Stimulated activated CD4-positive, alpha-beta T cell treated with anti-CD3 and anti-CD28 coated beads, Interleukin-2, amount 100 ng/mL, for 48 hours (primary cell): Measurements from ENCODE around the gene SEZ6.

Source experiments
- DNase-seq, 2 donors: peaks; one replicate each; pipeline ENCODE4 v3.0.0-alpha.2; 2020

Gene SEZ6

DNA sequence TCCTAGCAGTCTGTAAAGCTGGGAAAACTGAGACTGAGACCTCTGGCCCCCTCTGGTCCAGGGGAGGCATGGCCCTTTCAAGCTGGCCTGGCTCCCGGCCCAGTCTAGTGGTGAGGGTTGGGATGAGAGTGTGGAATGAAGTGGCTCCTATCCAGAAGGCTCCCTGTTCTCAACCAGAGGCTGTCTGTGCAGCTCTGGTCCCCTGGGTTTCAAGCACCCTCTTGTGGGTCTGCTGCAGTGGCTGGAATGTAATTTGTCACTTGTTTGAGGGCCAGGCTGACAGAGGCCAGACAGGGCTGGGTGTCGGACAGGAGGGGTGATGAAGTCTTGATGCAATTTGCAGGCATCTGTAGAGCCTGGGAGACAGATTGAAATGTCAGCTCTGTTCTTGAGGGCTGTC lies 32.4 kb downstream of the SEZ6 start:
- no peak for DNase-seq

DNA sequence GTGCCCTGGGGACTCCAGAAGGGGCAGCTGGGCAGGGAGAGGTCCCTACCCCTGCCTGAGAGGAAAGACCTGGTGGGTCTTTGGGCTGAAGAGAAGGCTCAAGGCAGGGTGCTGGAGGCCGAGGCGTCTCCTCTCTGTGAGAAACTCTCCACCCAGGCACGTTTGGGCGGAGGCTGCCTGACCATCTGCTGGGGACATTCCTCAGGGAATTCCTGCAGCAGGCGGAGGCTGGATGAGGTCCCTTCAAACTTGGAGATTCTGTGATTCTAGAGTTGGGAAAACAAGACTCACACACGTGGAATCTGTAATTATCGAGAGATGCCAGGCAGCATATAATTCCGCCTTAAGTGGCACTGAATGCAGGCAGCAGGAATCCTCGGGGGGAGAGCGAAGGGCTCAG lies 33.4 kb downstream of the SEZ6 start:
- no peak for DNase-seq

DNA sequence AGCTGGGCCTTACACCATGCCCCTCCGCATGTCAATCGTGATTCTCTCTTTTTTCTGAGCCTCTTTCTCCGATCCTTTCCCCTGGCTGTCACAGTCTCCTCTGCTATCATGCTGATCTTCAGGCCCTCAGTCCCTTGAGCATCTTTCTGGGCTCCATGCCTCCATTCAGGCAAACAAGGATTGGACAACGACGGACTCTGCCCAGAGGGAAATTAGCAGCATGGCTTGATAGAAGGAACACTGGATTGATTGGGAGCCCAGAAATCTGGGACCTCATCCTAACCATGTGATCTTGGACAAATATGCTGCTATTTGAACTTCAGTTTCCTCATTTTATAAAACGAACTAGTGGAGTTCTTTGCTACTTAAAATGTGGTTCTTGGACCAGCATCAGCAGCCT lies 35.0 kb downstream of the SEZ6 start:
- DNase-seq = no peak

DNA sequence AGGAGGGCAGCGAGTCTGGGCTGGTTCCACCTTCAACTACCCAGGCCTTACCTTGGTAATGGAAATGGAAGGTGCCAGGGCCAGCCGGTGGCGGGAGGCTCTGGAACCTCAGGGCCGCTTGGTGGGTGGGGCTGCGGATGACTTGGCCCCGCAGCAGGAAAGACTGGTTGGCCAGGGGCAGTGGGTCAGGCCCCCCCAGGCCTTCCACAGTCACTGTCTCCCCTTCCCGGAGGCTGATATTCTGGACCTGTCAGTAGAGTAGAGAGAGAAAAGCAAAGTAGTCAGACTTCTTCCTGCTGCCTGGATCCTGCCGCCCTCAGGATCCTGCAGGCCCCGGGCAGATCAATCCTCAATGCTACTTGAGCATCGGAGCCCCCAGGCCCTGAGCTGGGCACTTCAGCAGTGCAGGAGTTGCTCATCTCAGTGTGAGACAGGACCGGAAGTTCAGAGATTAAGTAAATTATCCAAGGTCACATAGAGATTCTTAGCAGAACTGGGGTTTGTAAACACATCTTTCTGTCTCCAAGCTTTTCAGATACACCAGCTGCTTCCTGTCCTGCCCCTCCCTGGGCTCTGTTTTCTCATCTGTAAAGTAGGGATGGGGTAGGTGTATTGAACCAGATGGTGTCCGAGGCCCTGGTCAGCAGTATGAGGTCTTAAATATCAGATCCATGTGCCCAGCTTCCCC lies 36.0 kb downstream of the SEZ6 start:
- no peak for DNase-seq

DNA sequence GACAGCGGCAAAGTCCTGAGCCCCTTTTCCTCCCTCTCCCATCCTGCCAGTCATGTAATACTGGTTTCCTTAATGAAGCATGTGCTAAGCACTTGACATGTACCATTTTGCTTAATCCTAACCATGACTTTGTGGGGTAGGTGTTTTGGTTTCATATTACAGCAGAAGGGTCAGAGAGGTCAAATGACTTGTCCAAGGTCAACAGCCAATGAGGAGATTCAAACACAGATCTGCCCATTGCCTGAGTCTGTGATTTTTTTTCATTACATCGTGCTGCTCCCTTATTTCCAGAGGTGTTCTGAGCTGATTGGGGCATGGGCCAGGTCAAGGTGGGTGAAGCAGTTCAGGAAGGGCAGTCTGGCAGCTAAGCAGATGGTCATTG lies 36.9 kb downstream of the SEZ6 start:
- DNase-seq = no peak

DNA sequence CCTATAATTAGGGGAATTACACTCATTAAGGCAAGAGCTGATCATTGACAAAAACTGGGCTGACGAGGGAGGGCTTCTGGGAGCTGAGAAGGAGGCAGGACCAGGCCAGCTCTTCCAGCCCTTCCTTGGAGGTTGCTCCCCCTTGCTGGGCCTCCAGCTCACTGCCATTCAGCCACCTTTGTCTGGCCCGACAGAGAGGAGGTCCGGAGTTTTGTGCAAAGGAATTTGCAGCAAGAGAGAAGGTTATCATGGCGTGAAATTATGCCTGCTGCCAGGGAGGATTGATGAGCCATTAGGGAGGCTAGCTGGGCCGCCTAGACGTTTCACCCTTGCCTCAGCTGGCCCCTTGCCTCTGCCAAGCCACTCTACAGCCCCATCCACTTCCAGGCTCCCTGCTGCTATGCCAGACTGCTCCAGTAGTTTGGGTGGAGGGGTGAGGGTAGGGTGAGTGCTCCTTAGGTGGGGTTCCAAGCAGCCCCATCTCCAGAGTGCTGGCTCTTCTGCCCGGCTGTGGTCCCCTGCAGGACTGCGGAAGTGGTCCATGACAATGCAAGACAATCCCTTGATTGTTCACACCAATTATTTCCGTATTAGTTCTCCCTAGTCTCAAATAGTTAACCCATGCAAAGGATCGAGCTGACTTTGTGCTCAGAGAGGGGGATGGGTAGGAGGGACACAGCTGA lies 37.5 kb downstream of the SEZ6 start:
- DNase-seq = no peak

DNA sequence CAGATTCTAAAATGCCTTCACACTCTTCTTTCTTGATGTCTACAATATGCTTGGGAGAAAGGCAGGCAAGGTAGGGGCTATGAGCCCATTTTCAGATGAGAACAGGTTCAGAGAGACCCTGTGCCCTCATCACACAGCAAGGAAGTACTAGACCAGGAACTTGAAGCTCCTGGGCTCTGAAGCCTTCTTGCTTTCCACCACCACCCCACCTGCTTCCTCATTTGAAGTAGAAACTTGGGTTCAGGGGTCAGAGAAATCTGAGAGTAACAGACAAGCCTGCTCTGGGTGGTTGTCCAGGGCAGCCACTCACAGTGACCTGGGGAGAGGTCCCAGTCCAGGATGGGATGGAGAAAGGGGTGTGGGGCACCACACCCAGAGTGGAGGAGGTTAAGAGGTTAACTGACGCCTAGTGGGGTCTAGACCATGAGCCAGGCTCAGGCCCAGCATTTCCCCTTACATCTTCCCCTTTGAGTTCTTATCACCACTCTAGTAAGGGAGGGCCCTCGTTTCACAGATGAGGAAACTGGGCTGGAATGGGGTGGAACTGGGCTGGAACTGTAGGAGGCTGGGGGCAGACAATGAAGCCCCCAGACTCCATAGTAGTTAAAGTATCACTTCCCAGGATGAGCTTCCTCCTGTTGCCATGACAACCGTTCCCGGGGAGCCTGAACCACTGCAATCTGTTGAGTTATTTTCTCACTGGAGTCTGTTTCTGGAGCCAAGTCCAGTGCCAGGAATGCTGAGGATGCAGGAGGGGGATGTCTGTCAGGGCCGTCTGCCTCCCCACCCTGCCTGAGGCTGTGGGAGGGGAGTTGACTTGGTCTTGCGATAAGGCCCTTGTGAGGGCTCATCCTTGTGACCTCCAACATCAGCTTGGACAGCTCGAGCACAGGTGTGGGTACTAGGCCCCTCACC lies 38.4 kb downstream of the SEZ6 start:
- DNase-seq = no peak

DNA sequence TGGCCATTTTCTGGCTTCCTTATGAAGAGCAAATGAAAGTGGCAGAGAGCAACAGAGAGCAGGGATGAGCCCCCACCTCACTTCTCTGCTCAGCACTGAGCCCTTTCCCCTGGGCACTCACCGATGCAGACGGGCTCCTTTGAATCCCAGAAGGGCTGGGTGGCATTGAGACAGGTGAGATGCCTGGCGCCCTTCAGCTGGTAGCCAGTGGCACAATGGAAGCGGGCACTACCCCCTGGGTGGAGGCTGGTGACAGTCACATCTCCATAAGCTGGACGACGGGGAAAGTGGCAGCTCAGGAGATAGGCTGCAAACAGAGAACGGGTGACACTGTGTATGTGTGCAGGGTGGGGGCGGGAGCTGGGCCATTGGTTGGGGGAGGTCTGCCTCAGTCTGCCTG lies 42.0 kb downstream of the SEZ6 start:
- no peak for DNase-seq

DNA sequence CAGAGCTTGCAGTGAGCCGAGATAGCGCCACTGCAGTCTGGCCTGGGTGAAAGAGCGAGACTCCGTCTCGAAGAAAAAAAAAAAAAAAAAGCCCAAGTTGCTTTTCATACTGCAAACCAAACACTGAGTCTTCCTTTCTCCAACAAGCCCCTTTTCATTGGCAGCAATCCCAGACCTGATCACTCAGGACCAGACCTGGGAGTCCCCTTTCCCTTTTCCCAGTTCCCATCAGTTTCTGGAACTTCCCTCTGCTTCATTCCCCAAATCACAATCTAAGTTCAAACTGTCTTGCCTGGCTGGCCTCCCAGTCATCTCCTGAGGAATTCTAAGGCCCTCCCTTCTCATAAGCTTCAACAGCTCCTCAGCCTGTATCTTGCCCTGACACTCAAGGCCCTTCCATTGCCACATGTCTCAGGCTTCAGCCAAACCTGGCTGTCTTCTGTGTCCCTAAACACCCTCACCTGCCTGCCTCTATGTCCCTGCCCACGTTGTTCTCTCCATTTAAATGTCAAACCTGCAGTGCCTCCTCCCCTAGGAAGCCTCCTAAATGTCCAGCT lies 42.7 kb downstream of the SEZ6 start:
- DNase-seq = no peak

DNA sequence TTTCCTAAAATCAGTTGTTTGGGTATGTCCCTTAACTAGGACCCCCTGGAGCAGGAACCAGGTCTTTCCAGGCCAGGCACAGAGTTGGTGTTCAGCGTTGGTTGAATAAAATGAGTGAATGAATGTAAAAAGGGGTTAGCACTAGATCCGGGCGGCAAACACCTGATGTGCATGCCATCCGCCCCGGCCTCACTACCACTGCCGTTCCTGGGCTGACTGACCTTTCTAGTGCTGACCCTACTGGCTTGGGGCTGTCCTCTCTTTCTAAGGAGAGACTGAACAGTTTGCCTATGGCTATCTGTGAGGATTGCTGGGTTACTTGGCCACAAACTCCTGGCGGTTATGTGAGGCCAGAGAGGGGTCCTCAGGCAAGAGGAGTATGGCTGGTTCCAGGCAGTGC lies 44.4 kb downstream of the SEZ6 start:
- DNase-seq = no peak

DNA sequence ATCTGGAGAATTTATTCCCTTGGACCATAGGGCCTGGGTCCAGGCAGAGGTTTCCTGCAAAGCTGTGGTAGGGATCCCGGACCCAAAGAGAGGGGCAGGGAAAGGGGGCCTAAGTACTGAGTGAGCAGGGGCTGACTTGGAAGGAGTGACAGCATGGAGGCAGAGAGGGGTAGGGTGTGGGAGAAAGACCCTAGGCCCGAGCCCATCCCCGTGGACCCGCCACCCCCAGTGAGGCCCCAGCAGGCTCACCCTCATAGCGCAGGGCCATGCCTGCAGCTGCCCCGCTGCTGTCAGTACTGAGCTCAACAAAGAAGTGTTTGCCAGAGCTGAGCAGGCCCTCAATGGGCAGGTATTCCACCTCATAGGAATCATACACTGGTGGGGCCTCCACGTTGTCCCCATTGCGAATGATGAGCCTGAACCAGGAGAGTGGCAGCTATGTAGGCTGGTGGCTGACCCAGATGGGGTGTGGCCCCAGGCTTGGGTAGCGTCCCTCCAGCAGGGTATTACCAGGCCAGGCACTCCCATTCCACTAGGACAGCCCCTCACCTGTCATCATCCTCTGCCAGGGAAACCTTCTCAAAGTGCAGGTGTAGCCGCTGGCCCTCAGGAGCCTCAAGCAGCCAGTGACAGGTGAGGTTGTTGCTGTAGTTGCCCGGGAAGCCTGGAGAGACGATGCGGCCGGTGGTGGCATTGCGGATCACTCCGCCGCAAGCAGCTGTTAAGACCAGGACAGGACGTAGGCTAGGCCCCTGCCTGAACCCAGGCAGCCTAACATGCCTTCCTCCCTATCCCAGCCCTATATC lies 45.4 kb downstream of the SEZ6 start:
- no peak for DNase-seq

DNA sequence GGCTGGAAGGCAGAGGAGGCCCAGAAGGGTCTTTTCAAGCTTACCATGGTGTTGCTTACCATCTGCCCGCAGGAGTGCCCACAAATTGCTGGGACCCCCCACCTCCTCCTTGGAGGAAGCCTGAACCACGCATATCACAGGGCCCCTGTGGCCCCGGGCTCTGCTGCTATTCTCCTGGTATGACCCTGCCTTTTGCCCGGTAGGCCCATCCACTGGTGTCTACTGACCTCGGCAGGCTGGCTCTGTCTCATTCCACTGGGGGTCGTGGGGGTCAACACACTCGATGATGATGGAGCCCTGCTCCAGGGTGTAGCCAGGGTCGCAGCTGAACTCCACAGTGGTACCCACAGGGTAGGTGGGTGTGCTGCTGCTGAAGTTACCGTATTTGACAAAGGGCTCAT lies 46.4 kb downstream of the SEZ6 start:
- DNase-seq = no peak

DNA sequence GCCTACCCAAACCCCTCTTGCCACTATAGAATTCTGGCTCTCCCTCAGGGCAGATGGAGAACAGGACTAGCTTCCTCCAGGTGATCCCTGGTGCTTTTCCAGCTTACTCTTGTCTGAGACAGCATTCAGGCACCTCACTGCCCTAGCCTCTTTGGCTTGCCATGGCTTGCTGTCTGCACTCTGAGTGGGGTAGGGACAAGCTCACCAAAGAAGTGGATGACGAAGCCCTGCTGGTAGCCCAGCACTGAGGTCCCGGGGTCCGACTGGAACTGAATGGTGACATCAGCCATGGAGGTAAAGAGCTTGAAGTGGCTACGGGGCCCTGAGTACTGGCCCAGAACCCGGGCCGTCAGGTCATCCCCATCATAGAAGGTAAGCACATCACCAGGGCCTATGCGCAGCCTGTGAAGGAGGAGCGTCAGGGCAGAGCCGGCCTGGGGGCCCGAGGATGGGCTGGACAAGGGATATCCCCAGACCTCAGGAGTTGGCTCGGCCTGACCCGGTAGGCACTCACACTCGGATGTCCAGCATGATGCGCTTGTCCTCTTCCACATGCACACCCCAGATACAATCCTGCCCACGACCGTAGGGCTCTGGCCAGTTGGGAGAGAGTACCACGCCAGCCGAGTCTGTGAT lies 46.9 kb downstream of the SEZ6 start:
- DNase-seq = no peak

DNA sequence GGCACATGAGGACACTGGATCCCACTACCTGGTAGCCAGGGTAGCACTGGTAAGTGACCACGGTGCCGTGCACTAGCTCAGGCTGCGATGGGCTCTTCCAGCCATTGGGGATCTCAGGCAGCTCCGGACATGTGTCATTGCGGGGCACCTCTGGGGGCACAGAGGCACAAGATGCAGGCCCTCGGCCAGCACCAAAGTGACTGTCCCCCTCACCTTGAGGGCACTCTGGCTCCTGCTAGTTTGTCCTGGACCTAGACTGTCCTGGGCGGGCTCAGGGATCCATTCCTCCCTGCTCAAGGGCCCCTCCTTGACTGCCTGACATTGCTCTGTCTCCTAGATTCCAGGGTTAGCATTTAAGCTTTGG lies 47.9 kb downstream of the SEZ6 start:
- no peak for DNase-seq

DNA sequence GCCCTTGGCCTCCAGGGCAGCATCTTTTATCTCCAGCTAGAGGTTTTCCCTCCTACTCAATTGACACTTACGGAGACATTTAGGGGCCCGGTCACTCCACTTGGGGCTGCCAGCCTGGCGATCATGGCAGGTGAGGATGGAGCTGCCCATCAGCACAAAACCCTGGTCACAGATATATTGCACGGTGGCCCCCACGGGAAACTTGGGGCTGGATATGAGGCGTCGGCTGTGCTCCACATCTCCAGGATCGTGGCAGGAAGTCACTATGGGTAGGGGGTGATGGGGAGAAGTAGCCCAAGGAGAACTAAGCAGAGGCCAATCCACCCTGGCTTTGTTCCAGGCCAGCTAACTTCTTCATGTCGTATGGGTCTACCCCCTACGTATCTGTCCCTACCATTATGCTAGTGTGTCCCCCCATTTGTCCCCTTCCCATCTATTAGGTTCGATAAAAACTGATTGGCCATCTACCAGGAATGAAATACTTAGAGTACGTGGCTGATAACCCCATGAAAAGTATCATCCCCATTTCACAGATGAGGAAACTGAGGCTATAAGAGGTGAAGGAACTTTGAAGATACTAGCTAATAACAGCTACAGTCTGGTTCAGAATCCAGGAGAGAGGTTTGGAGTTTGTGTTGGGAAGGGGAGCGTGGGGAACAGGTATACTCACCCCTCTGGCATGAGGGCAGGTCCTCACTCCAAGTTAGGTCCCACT lies 48.4 kb downstream of the SEZ6 start:
- DNase-seq = no peak

DNA sequence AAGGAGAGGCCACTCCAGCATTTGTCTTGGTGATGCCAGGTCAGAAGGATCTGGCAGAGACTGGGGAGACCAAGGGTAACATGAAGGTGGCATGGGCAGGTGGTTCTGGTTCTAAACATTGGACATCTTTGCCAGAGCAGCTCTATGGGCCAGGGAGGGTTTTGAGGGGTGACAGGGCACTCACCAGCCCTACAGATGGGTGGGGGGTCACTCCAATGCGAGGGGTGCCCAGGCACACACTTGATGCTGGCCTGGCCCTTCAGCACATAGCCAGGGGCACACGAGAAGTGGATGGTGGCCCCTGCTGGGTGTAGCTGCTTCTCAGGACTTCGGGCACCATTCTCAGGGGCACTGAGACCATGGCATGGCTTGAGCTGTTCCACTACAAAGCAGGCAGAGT lies 49.0 kb downstream of the SEZ6 start:
- DNase-seq = no peak

DNA sequence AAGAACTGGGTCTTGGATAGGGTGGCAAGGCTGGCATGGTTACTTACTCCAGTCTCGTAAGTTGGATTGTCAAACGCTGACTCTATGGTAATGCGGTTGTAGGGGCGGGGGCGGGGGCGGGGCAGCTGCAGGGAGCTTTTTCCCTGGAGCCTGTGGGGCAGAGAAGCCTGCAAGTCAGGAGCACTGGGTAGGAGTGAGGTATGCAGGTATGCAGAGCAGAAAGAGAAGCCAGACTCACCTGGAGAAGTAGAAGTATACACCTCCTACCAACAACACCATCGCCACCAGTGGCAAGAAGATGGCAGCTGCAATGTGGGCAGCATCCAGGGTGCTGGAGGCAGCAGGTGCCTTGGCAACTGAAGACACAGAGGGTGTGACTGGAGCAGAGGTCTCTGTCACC lies 49.7 kb downstream of the SEZ6 start:
- no peak for DNase-seq

DNA sequence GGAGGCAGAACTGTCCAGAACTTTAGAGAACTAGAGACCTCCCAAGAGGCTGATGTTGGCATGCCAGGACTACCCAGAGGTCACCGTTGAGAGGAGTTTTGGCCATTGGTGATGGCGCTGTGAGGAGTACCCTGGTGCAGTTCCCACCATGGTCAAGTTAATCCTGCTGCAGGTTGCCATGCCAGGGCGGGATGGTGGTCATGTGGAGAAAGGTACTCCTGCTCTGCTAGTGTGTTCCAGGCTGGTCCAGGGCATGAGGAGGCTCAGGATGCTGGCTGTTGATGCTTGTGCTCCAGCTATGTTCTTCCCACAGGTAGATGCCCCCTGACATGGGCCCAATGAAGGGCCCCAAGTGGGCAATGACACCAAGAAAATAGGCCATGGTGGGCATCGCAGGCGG lies 50.4 kb downstream of the SEZ6 start:
- DNase-seq = no peak

DNA sequence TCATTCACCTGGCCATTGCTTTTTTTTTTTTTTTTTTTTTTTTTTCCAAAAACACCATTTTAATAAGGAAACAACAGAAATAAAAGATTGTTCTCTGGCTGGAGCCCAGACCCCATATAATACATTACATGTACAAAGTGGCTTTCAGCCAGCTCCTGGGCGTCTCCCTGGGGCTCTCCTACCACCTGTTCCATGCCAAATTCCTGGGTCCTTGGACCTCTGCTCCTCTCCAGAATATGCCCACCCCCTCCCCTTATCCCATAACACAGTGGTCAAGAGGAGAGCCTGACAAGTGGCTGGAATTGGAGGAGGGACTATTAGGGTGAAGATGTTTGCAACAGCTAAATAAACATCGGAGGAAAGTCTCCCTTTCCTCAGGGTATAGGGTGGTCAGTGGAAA lies 50.9 kb downstream of the SEZ6 start:
- DNase-seq = no peak

DNA sequence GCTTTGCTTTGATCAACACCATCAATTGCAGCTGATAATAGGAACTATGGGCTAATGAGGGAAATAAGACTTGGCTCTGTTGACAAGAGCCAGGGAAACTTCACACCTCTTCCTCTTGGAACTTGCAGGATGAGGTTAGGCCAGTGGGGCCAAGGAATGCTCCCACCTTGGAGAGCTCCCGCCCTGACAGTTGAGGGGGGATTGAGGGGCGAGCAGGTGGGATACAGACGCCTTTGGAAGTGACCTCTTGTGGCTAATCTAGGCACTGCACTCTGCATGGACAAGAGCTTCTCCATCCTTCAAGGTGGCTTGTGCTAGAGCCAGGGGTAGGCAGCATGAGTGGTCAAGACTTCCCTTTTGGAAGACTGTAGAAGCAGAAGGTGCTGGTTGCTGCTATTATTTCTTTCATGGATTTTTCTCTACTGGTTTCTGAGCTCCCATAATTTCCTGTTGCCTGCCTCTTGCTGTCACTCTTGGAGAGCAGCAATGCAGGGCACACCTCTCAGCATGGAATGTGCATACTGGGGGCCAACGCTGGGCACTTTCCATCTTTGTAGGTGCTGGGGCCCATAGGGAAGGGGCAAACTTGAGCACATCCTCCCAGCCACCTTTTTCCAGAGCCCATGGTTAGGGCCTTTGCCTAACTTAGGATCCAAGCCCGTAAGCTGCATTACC lies 52.3 kb downstream of the SEZ6 start:
- peak; percentile 42 to 59 for DNase-seq
